SK-N-SH treated with all-trans-retinoic acid at 6 μM for 48 hours (cell line): Measurements from ENCODE around the gene PRR22.

Source experiments
- ATAC-seq: fragments of 200-7000 bp; cut with Tn5 transposase; 3 replicates; pipeline ENCODE4 v1.9.1; 2020; ENCODE audit warnings: mild to moderate bottlenecking, moderate library complexity
- ARNTL ChIP-seq: fragments of 450-650 bp; formaldehyde crosslinking; IDR thresholded peaks from 2 replicates; pipeline ENCODE4 v1.5.0; 2020; ENCODE audit warnings: low read depth, mild to moderate bottlenecking, moderate library complexity, borderline replicate concordance
- BACH2 ChIP-seq: fragments of 250-450 bp; sonication (Bioruptor Pico); IDR thresholded peaks from 2 replicates; pipeline ENCODE4 v1.9.0; 2021; ENCODE audit warnings: mild to moderate bottlenecking, borderline replicate concordance
- CREB5 ChIP-seq: fragments of 250-450 bp; sonication (Bioruptor Pico); IDR thresholded peaks from 2 replicates; pipeline ENCODE4 v1.5.1; 2020; ENCODE audit warnings: low read depth, mild to moderate bottlenecking, moderate library complexity
- CSRNP3 ChIP-seq: fragments of 250-450 bp; sonication (Bioruptor Pico); IDR thresholded peaks from 2 replicates; pipeline ENCODE4 v1.5.1; 2021; ENCODE audit warnings: mild to moderate bottlenecking, moderate library complexity
- GLIS3 ChIP-seq: fragments of 250-450 bp; sonication (Bioruptor Pico); IDR thresholded peaks from 2 replicates; pipeline ENCODE4 v1.5.0; 2020; ENCODE audit warnings: mild to moderate bottlenecking, moderate library complexity
- OSR1 ChIP-seq: fragments of 250-450 bp; sonication (Bioruptor Pico); IDR thresholded peaks from 2 replicates; pipeline ENCODE4 v1.8.0; 2022; ENCODE audit warnings: moderate library complexity, mild to moderate bottlenecking, inconsistent platforms
- PATZ1 ChIP-seq: fragments of 250-450 bp; sonication (Bioruptor Pico); IDR thresholded peaks from 2 replicates; pipeline ENCODE4 v1.8.0; 2020; ENCODE audit warnings: mild to moderate bottlenecking, moderate library complexity, borderline replicate concordance
- POU6F1 ChIP-seq: fragments of 250-450 bp; sonication (Bioruptor Pico); IDR thresholded peaks from 2 replicates; pipeline ENCODE4 v1.8.0; 2021; ENCODE audit warnings: low read depth, mild to moderate bottlenecking, moderate library complexity, borderline replicate concordance
- RARB ChIP-seq: fragments of 250-450 bp; sonication (Bioruptor Pico); IDR thresholded peaks from 2 replicates; pipeline ENCODE4 v1.8.0; 2021; ENCODE audit warnings: mild to moderate bottlenecking, moderate library complexity
- SNAI2 ChIP-seq: fragments of 250-450 bp; sonication (Bioruptor Pico); IDR thresholded peaks from 2 replicates; pipeline ENCODE4 v1.5.0; 2020; ENCODE audit warnings: mild to moderate bottlenecking, moderate library complexity
- TCF4 ChIP-seq: fragments of 250-450 bp; sonication (Bioruptor Pico); IDR thresholded peaks from 2 replicates; pipeline ENCODE4 v1.8.0; 2021; ENCODE audit warnings: mild to moderate bottlenecking, moderate library complexity, borderline replicate concordance
- TOX ChIP-seq: fragments of 250-450 bp; sonication (Bioruptor Pico); IDR thresholded peaks from 2 replicates; pipeline ENCODE4 v1.8.0; 2021; ENCODE audit warnings: mild to moderate bottlenecking, moderate library complexity, borderline replicate concordance
- TSHZ2 ChIP-seq: fragments of 250-450 bp; sonication (Bioruptor Pico); IDR thresholded peaks from 2 replicates; pipeline ENCODE4 v1.5.0; 2020; ENCODE audit warnings: mild to moderate bottlenecking, moderate library complexity
- ZFP3 ChIP-seq: fragments of 250-450 bp; sonication (Bioruptor Pico); IDR thresholded peaks from 2 replicates; pipeline ENCODE4 v1.5.0; 2020; ENCODE audit warnings: mild to moderate bottlenecking, moderate library complexity
- ZFP30 ChIP-seq: fragments of 450-650 bp; formaldehyde crosslinking; IDR thresholded peaks from 2 replicates; pipeline ENCODE4 v1.5.0; 2022; ENCODE audit warnings: mild to moderate bottlenecking, moderate library complexity
- ZNF70 ChIP-seq: fragments of 450-650 bp; formaldehyde crosslinking; IDR thresholded peaks from 2 replicates; pipeline ENCODE4 v1.5.0; 2020; ENCODE audit warnings: mild to moderate bottlenecking, moderate library complexity
- ZNF8 ChIP-seq: fragments of 450-650 bp; formaldehyde crosslinking; IDR thresholded peaks from 2 replicates; pipeline ENCODE4 v1.5.0; 2020; ENCODE audit warnings: mild to moderate bottlenecking, moderate library complexity

The PRR22 gene

GRCh38 chr19:5804516-5805461, 20.2 kb upstream of the PRR22 start, which contains the start of gene NRTN:
NRTN (plus strand) TSS chr19:5805067; CDS start chr19:5824166, 19,099 bp downstream.
- TF ChIP-seq ZNF8 (no peak), ARNTL (no peak), PATZ1 (CRISPR knock-in tag) (no peak), CREB5 (CRISPR knock-in tag) (no peak), POU6F1 (CRISPR knock-in tag) (no peak), TOX (no peak)
- TF ChIP-seq, all 23 proteins: peak for 0
- peak; percentile 7 for ATAC-seq

- peak; percentile 98 for ATAC-seq
- TF ChIP-seq TOX (no peak), GLIS3 (CRISPR knock-in tag) (no peak), PATZ1 (CRISPR knock-in tag) (no peak), POU6F1 (CRISPR knock-in tag) (no peak), TSHZ2 (CRISPR knock-in tag) (no peak), OSR1 (CRISPR knock-in tag) (no peak), ZNF8 (no peak), ARNTL (no peak), RARB (CRISPR knock-in tag) (no peak), SNAI2 (CRISPR knock-in tag) (no peak), ZNF70 (CRISPR knock-in tag) (no peak), ZFP30 (CRISPR knock-in tag) (no peak), ZFP3 (CRISPR knock-in tag) (no peak), BACH2 (CRISPR knock-in tag) (no peak), TCF4 (CRISPR knock-in tag) (no peak), CSRNP3 (CRISPR knock-in tag) (no peak)
- TF ChIP-seq, all 23 proteins: peak for 0
Measured at GRCh38 chr19:5803752-5804515, 19.4 kb upstream of the PRR22 start.
